GM18870 (cell line): ENCODE data around the gene UFSP1.
"Not testable (repeated sequence)": the region's sequence is repeated elsewhere in the genome, so short reads cannot be mapped to it uniquely, and the experiment has no call there.

Source experiments
- ATAC-seq: cut with Tn5 transposase; IDR thresholded peaks from one replicate; pipeline ENCODE4 v1.9.1; 2021; ENCODE audit warnings: moderate library complexity; ENCODE audit not compliant: unreplicated experiment

Gene UFSP1

DNA sequence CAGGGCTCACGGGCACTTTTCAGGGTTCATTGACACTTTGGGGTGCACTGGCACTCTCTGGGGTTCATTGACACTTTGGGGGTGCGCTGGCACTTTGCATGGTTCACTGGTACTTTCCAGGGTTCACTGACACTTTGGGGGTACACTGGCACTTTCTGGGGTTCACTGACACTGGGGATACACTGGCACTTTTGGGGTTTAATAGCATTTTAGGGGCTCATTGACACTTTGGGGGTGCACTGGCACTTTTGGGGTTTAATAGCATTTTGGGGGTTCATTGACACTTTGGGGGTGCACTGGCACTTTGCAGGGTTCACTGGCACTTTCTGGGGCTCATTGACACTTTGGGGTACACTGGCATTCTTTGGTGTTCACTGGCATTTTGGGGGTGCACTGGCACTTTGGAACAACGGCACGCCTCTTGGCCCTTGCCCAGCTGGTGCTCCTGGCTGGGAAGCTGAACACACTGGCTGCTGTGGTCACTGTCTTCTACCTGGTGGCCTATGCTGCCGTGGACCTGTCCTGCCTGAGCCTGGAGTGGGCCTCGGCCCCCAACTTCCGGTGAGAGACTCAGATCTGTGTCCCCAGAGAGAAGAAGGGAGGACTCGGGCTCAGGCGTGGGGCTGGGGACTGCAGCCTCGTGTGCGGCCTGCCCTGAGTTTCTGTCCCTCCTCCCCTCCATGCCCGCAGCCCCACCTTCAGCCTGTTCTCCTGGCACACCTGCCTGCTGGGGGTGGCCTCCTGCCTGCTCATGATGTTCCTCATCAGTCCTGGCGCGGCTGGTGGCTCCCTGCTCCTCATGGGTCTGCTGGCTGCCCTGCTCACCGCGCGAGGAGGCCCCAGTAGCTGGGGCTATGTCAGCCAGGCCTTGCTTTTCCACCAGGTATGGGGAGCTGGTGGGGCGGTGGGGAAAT, 28.6 kb downstream of the UFSP1 start:
- no peak for ATAC-seq

DNA sequence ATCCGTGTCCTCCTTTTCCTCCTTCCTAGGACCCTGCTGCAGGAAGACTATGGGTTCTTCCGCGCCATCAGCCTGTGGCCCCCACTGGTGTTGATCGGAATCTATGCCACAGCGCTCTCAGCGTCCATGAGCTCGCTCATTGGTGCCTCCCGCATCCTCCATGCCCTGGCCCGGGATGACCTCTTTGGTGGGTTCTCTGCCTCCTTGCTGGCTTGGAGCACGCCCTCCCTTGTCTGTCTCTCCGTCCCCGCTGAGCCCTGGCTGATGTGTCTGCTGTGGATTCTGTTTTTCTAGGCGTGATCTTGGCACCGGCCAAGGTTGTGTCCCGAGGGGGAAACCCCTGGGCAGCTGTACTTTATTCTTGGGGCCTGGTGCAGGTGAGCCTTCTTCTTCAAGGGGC, 29.7 kb downstream of the UFSP1 start:
- ATAC-seq, result no peak

DNA sequence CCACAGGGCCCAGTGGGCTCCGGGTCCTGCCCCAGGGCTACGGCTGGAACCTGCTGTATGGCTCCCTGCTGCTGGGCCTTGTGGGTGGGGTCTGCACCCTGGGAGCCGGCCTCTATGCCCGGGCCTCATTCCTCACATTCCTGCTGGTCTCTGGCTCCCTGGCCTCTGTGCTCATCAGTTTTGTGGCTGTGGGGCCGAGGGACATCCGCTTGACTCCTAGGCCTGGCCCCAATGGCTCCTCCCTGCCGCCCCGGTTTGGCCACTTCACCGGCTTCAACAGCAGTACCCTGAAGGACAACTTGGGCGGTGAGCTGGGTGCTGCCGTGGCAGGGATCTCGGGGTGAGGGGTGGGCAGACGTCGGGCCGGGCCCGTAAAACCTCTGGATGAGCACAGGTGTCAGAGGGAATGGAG, 32.6 kb downstream of the UFSP1 start:
- no peak for ATAC-seq

DNA sequence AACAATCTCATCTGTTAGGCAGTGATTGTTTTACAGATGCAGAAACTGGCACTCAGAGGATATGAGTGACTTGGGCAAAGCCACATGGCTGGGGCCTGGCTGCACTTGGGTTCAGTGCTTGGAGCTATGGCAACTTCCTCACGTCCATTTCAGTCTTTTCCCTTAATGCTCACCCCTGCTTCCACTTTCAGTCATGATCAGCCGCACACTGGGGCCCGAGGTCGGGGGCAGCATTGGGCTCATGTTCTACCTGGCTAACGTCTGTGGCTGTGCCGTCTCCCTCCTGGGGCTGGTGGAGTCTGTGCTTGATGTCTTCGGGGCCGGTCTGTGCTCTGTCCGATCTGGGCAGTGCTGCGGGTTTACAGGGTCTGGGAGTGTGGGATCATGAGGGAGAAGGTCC, 34.0 kb downstream of the UFSP1 start:
- no peak for ATAC-seq

DNA sequence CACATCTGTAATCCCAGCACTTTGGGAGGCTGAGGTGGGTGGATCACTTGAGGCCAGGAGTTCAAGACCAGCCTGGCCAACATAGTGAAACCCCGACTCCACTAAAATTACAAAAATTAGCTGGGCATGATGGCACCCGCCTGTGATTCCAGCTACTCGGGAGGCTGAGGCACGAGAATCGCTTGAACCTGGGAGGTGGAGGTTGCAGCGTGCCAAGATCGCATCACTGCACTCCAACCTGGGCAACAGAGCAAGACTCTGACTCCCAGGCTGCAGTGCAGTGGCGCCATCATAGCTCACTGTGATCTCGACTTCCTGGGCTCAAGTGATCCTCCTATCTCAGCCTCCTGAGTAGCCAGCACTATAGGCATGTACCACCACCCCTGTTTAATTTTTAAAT, 34.6 kb downstream of the UFSP1 start:
- ATAC-seq, result not testable (repeated sequence)

DNA sequence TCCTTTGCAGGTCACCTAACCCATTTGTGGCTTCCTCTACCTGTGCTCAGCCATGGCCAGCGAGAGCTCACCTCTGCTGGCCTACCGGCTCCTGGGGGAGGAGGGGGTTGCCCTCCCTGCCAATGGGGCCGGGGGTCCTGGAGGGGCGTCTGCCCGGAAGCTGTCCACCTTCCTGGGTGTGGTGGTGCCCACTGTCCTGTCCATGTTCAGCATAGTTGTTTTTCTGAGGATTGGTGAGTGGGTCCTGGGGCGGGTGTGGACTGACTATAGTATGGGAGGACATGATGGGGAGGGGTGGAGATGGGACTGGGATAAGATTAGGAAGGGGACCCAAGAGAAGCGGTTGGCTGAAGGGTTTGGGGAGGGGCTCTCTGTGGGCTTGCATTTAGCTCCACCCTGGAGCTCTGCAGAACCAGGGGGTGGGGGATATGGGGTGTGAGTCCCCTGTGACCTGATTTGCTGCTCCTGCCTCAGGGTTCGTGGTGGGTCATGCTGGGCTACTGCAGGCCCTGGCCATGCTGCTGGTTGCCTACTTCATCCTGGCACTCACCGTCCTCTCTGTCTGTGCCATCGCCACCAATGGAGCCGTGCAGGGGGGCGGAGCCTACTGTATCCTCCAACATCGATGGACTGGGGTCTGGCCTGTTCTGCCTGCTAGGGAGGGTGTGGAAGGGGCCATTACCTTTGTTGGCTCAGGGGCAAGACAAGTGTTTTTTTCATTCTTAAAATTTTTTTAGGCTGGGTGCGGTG, 35.2 kb downstream of the UFSP1 start:
- ATAC-seq, result no peak

DNA sequence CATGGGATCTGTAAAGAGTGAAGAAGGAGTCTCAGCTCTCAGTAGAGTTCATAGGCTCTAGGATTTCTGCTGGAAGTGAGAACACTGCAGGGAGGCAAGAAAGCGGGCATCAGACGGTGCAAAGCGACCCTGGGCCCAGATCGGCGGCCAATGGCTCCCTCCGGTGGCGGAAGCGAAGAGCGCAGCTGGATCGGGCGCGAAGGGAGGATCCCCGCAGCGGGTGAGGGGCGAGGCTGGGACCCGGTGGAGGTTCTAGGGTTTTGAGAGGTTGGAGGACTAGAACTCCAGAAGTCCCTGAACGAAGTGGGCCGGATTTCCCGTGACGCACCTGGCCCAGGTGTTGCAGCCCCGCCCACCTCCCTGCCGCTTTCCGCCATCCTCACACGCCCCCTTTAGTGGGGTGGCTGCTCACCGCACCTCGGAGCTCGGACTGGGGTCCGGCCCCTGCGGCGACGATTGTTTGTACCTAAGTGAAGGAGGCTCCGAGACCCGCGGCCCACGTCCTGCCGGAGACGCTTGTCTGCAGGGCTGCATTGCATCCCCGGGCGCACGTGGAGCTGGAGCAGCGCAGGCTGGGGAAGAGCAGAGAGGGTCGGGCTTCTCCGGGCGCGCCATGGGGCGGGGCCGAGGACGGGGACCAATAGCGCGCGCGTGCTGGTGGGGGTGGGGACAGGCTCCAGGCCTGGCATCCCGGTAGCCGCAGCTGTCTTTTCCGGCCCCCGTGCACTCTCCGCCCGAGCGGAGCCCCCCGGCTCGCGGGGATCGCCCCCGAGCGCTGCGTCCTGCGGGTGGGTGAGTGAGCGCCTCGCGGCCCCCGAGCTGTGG, 37.3 kb downstream of the UFSP1 start, which contains the start of gene SLC12A9:
TSS of gene SLC12A9 (plus strand) at position 666 of the 825 bp plus-strand sequence. CDS start 1,485 bp downstream, outside the sequence.
- peak; percentile 59 for ATAC-seq

DNA sequence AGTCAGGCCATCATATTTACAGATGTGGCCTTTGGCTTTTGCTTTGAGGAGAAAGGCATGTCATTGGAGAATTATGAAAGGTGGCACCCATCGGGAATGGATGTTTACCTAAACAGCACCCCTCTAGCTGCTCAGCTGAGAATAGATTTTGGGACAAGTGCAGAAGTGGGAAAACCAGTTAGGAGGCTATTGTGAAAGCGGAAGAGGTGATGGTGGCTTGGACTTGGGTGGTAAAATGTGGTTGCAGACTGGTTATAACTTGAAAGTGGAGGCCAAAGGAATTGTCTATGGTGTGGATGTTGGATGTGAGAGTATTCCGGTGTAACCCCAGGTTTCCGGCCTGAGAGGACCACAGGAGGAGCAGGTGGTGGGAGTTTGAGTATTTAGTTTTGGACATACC, 42.2 kb downstream of the UFSP1 start:
- ATAC-seq, result no peak

DNA sequence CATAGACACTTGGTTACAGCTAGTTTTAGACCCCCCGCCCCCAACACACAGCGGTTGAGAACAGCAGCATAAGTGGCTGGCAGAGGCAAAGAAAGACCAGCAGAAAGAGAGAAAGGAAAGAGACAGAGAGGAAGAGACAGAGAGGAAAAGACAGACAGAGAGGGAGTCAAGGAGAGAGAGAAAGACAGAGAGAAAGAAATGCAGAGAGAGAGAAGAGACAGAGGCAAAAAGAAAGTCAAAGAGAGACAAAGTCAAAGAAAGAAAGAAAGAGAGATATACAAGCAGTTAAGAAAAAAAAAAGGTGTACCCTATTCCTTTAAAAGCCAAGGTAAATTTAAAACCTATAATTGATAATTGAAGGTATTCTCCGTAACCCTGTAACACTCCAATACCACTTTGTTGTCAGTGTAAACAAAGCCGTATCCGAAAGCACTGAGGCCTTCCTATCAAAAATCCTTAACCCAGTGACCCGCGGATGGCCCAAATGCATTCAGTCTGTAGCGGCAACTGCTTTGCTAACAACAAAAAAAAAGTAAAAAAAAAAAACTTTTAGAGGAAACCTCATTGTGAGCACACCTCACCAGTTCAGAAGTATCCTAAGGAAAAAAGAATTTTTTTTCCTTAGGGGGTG, 48.9 kb downstream of the UFSP1 start:
- ATAC-seq, result no peak

DNA sequence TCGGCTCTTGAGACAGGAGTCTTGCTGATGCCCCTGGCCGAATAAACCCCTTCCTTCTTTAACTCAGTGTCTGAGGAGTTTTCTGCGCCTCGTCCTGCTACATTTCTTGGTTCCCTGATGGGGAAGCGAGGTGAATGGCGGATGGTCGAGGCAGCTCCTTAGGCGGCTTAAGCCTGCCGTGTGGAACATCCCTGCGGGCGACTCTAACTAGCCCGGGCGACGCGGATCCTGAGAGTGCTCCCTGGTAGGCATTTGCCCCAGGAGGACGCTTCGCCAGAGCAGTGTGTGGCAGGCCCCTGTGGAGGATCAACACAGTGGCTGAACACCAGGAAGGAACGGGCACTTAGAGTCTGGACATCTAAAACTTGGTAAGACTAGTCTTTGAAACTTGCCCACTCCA, 50.2 kb downstream of the UFSP1 start:
- ATAC-seq, result no peak
